H1 (cell line): ENCODE measurements around the gene B3GNT2. TPM values are rescaled to one million over a fixed set of nuclear protein-coding genes. Genes with fewer than 3 reads are reported as not detected.

Experiments
- CTCF ChIA-PET: fragments of 300-600 bp; sonication (Branson Sonifier 250); formaldehyde crosslinking; loops from one replicate; lab custom pipeline; 2021; ENCODE audit not compliant: partially characterized antibody; lab: Charles Lee
- POLR2A ChIA-PET: fragments of 300-600 bp; sonication (Branson Sonifier 250); formaldehyde crosslinking; loops from one replicate; lab custom pipeline; 2021; ENCODE audit warnings: inconsistent platforms; ENCODE audit not compliant: partially characterized antibody; lab: Charles Lee
- DNase-seq, 2 experiments: peaks; one replicate each; pipeline versions ENCODE4 v3.0.0 to v3.0.0-alpha.2; 2010 to 2022; ENCODE audit warnings: low spot score in 2 of 2, low read depth in 1 of 2, mixed read lengths in 1 of 2
- FAIRE-seq: peaks from 2 replicates; lab custom pipeline; 2011; peaks lifted over from hg19 to GRCh38; lab: Jason Lieb, UNC
- H2AFZ ChIP-seq: 2 replicates; pipeline ENCODE4 v1.8.1; 2012; ENCODE audit warnings: low read length, inconsistent platforms
- H2AK5ac ChIP-seq: 2 replicates; pipeline ENCODE4 v1.6.1; 2013; ENCODE audit warnings: low read depth, low read length
- H2BK120ac ChIP-seq: replicated peaks from 2 replicates; pipeline ENCODE3; 2013; ENCODE audit warnings: low read depth, low read length, inconsistent platforms
- H2BK12ac ChIP-seq: 2 replicates; pipeline ENCODE4 v1.6.1; 2013; ENCODE audit warnings: low read depth, low read length
- H2BK15ac ChIP-seq: 2 replicates; pipeline ENCODE4 v1.6.1; 2013; ENCODE audit warnings: low read length
- H2BK20ac ChIP-seq: 2 replicates; pipeline ENCODE4 v1.6.1; 2013; ENCODE audit warnings: low read length
- H2BK5ac ChIP-seq: 2 replicates; pipeline ENCODE4 v1.6.1; 2013; ENCODE audit warnings: low read depth, low read length
- H3K14ac ChIP-seq: 2 replicates; pipeline ENCODE4 v1.6.1; 2013; ENCODE audit warnings: inconsistent platforms; ENCODE audit not compliant: insufficient read length
- H3K18ac ChIP-seq: 2 replicates; pipeline ENCODE4 v1.6.1; 2013; ENCODE audit warnings: low read length; ENCODE audit errors: extremely low read depth
- H3K23ac ChIP-seq: 2 replicates; pipeline ENCODE4 v1.6.1; 2013; ENCODE audit warnings: inconsistent platforms; ENCODE audit not compliant: insufficient read length
- H3K23me2 ChIP-seq: 2 replicates; pipeline ENCODE4 v1.6.1; 2013; ENCODE audit warnings: low read depth, low read length
- H3K27ac ChIP-seq: 2 replicates; pipeline ENCODE4 v1.6.1; 2011; ENCODE audit warnings: low read depth, low read length, inconsistent platforms
- H3K27me3 ChIP-seq, 4 experiments: replicated peaks in 1 of 4; 1 replicate in 1 of 4; 2 replicates in 3 of 4; pipeline versions ENCODE4 v1.6.1 to v1.8.1; 2011 to 2013; ENCODE audit warnings: low read length in 3 of 4, mild to moderate bottlenecking in 3 of 4, inconsistent platforms in 2 of 4, mixed read lengths in 2 of 4, moderate library complexity in 1 of 4; ENCODE audit not compliant: control insufficient read depth in 3 of 4, insufficient read depth in 3 of 4; ENCODE audit errors: extremely low read depth in 1 of 4
- H3K36me3 ChIP-seq, 4 experiments: 2 replicates each; pipeline versions ENCODE4 v1.6.1 to v1.8.1; 2011 to 2013; ENCODE audit warnings: mild to moderate bottlenecking in 4 of 4, low read length in 3 of 4, moderate library complexity in 2 of 4, control low read depth in 1 of 4, inconsistent platforms in 1 of 4; ENCODE audit not compliant: insufficient read depth in 4 of 4, control insufficient read depth in 2 of 4
- H3K4ac ChIP-seq: replicated peaks from 2 replicates; pipeline ENCODE3; 2013; ENCODE audit warnings: low read length, low read depth, mixed read lengths, inconsistent platforms; ENCODE audit not compliant: insufficient read length
- H3K4me1 ChIP-seq, 4 experiments: replicated peaks in 1 of 4; 1 replicate in 1 of 4; 2 replicates in 3 of 4; pipeline versions ENCODE4 v1.6.1 to v1.8.1; 2011 to 2013; ENCODE audit warnings: low read length in 3 of 4, inconsistent platforms in 2 of 4, mixed read lengths in 1 of 4; ENCODE audit not compliant: insufficient read depth in 4 of 4, control insufficient read depth in 3 of 4
- H3K4me2 ChIP-seq, 2 experiments: 2 replicates each; pipeline versions ENCODE4 v1.6.1 to v1.8.1; 2011 to 2013; ENCODE audit warnings: low read depth in 2 of 2, low read length in 2 of 2, control low read depth in 1 of 2, inconsistent platforms in 1 of 2, mild to moderate bottlenecking in 1 of 2; ENCODE audit not compliant: insufficient read depth in 1 of 2
- H3K4me3 ChIP-seq, 4 experiments: fragments of 200-600, 300-600 bp in 1 of 4; sonication (generic), shearing (Covaris generic), sonication (Bioruptor Twin) in 1 of 4; 2 replicates each; pipeline versions ENCODE4 v1.5.1 to v1.8.1; 2011 to 2016; ENCODE audit warnings: low read length in 4 of 4, low read depth in 3 of 4, control low read depth in 2 of 4, inconsistent platforms in 2 of 4, mild to moderate bottlenecking in 2 of 4, mixed read lengths in 1 of 4, moderate library complexity in 1 of 4; ENCODE audit not compliant: insufficient read depth in 2 of 4; ENCODE audit errors: extremely low read depth in 1 of 4
- H3K56ac ChIP-seq: replicated peaks from 2 replicates; pipeline ENCODE3; 2013; ENCODE audit warnings: low read depth, mild to moderate bottlenecking, mixed read lengths, low read length, inconsistent platforms; ENCODE audit not compliant: insufficient read length
- H3K79me1 ChIP-seq: 2 replicates; pipeline ENCODE4 v1.6.1; 2013; ENCODE audit warnings: low read depth, low read length, control low read depth
- H3K79me2 ChIP-seq, 2 experiments: 2 replicates each; pipeline versions ENCODE4 v1.6.1 to v1.8.1; 2012 to 2013; ENCODE audit warnings: low read length in 2 of 2, mild to moderate bottlenecking in 2 of 2, inconsistent platforms in 1 of 2; ENCODE audit not compliant: insufficient read depth in 2 of 2, control insufficient read depth in 1 of 2
- H3K9ac ChIP-seq, 4 experiments: replicated peaks in 1 of 4; 1 replicate in 1 of 4; 2 replicates in 3 of 4; pipeline versions ENCODE4 v1.6.1 to v1.8.1; 2011 to 2013; ENCODE audit warnings: low read depth in 3 of 4, low read length in 3 of 4, control low read depth in 2 of 4, mild to moderate bottlenecking in 2 of 4, moderate library complexity in 2 of 4, inconsistent platforms in 1 of 4; ENCODE audit errors: extremely low read depth in 1 of 4
- H3K9me3 ChIP-seq, 2 experiments: 2 replicates each; pipeline versions ENCODE4 v1.6.1 to v1.8.1; 2012 to 2013; ENCODE audit warnings: mild to moderate bottlenecking in 2 of 2, moderate library complexity in 2 of 2, control low read depth in 1 of 2, inconsistent platforms in 1 of 2, low read depth in 1 of 2, low read length in 1 of 2, mixed read lengths in 1 of 2; ENCODE audit not compliant: insufficient read depth in 2 of 2
- H4K20me1 ChIP-seq, 2 experiments: replicated peaks in 1 of 2; 2 replicates each; pipeline versions ENCODE3 to v1.8.1; 2011 to 2013; ENCODE audit warnings: inconsistent platforms in 2 of 2, low read length in 2 of 2, mild to moderate bottlenecking in 1 of 2; ENCODE audit not compliant: insufficient read depth in 2 of 2, control insufficient read depth in 1 of 2
- H4K5ac ChIP-seq: 2 replicates; pipeline ENCODE4 v1.6.1; 2013; ENCODE audit warnings: low read length, low read depth, mixed read lengths, inconsistent platforms; ENCODE audit not compliant: insufficient read length
- H4K8ac ChIP-seq: 2 replicates; pipeline ENCODE4 v1.8.0; 2013; ENCODE audit warnings: mild to moderate bottlenecking, moderate library complexity, low read length, inconsistent platforms; ENCODE audit not compliant: insufficient read depth; ENCODE audit errors: extremely low read depth
- H4K91ac ChIP-seq: replicated peaks from 2 replicates; pipeline ENCODE3; 2013; ENCODE audit warnings: low read length, mixed read lengths, inconsistent platforms; ENCODE audit not compliant: insufficient read length
- BACH1 ChIP-seq: IDR thresholded peaks from 2 replicates; pipeline ENCODE4 v1.6.1; 2012; ENCODE audit warnings: low read length, improper control_type of control experiment
- CBX5 ChIP-seq: fragments of 300-800, 300-1000 bp; sonication (generic); IDR thresholded peaks from 2 replicates; pipeline ENCODE4 v1.7.1; 2016; ENCODE audit warnings: antibody characterized with exemption, low read length, low read depth
- CBX8 ChIP-seq: fragments of 300-800, 300-1000 bp; sonication (generic); IDR thresholded peaks from 2 replicates; pipeline ENCODE4 v1.7.1; 2016; ENCODE audit warnings: low read depth, low read length, borderline replicate concordance
- CHD1 ChIP-seq: IDR thresholded peaks from 2 replicates; pipeline ENCODE4 v1.6.1; 2012; ENCODE audit warnings: low read depth, low read length, improper control_type of control experiment
- CHD2 ChIP-seq: IDR thresholded peaks from 2 replicates; pipeline ENCODE4 v1.6.1; 2012; ENCODE audit warnings: low read length, improper control_type of control experiment
- GTF2F1 ChIP-seq: IDR thresholded peaks from 2 replicates; pipeline ENCODE4 v1.6.1; 2012; ENCODE audit warnings: low read depth, low read length, improper control_type of control experiment, borderline replicate concordance
- MAFK ChIP-seq: IDR thresholded peaks from 2 replicates; pipeline ENCODE4 v1.6.1; 2012; ENCODE audit warnings: low read depth, mild to moderate bottlenecking, improper control_type of control experiment, low read length
- POLR2AphosphoS5 ChIP-seq: IDR thresholded peaks from 2 replicates; pipeline ENCODE4 v1.6.1; 2011; ENCODE audit warnings: low read depth, low read length
- RAD21 ChIP-seq, 2 experiments: IDR thresholded peaks in 1 of 2; conservative IDR thresholded peaks in 1 of 2; 2 replicates each; pipeline ENCODE4 v1.6.1; 2011; ENCODE audit warnings: low read depth in 2 of 2, low read length in 2 of 2, improper control_type of control experiment in 1 of 2, inconsistent platforms in 1 of 2, mild to moderate bottlenecking in 1 of 2, moderate library complexity in 1 of 2
- SAP30 ChIP-seq: fragments of 300-600 bp; sonication (generic); IDR thresholded peaks from 2 replicates; pipeline ENCODE4 v1.7.1; 2012; ENCODE audit warnings: low read length, moderate library complexity, mild to moderate bottlenecking, inconsistent platforms; ENCODE audit not compliant: insufficient read depth, insufficient replicate concordance
- SIN3A ChIP-seq, 2 experiments: IDR thresholded peaks in 1 of 2; conservative IDR thresholded peaks in 1 of 2; 2 replicates each; pipeline ENCODE4 v1.6.1; 2011 to 2012; ENCODE audit warnings: low read length in 2 of 2, improper control_type of control experiment in 1 of 2, low read depth in 1 of 2, mild to moderate bottlenecking in 1 of 2
- SIRT6 ChIP-seq: IDR thresholded peaks from one replicate; pipeline ENCODE4 v1.7.1; 2012; ENCODE audit warnings: low read length, inconsistent platforms
- SP4 ChIP-seq: IDR thresholded peaks from 2 replicates; pipeline ENCODE4 v1.6.1; 2012; ENCODE audit warnings: low read length, inconsistent platforms
- SRF ChIP-seq: IDR thresholded peaks from 2 replicates; pipeline ENCODE4 v1.6.1; 2011; ENCODE audit warnings: mild to moderate bottlenecking, low read depth, low read length, moderate library complexity
- YY1 ChIP-seq: IDR thresholded peaks from 2 replicates; pipeline ENCODE4 v1.6.1; 2011; ENCODE audit warnings: low read depth, mild to moderate bottlenecking, low read length
- WGBS, 2 experiments: shearing (Covaris generic) in 1 of 2; methylation state at CpG; one replicate each; pipeline versions ENCODE4 v1.1.6 to v1.1.7; 2013 to 2015; ENCODE audit warnings: low lambda C conversion rate in 2 of 2, mixed read lengths in 2 of 2, inconsistent platforms in 1 of 2, low coverage in 1 of 2, missing lambda C conversion rate in 1 of 2; ENCODE audit not compliant: insufficient replicate concordance in 2 of 2, insufficient coverage in 1 of 2, insufficient read length in 1 of 2; ENCODE audit errors: extremely low coverage in 1 of 2, missing lambda C conversion rate in 1 of 2; 5-methylcytosine and 5-hydroxymethylcytosine counted together
- polyA plus RNA-seq, 7 experiments: library from polyadenylated mRNA; depleted of rRNA in 3 of 7; stranded (reverse) in 5 of 7; unstranded in 2 of 7; fragments of >200 nt in 5 of 7; fragments of 200-250 nt in 2 of 7; gene quantifications; 1 replicate in 5 of 7; 2 replicates in 1 of 7; 4 replicates in 1 of 7; pipeline versions ENCODE4 v1.2.1 to v1.2.3, GENCODE V29; 2011 to 2013; ENCODE audit warnings: missing spikeins in 2 of 7, mixed read lengths in 2 of 7
- total RNA-seq: library from RNA; stranded (reverse); fragmentation: NEBNext Ultra II Directional; extraction: Animal tissue kit (Norgen Biotek cat#: 25700); gene quantifications from 2 replicates; pipeline ENCODE4 v1.2.1, GENCODE V29; 2021

Gene B3GNT2
- total and polyA plus RNA-seq, 2 of the 8 experiments (the other 6 are each of a cell fraction or from before 2014, with no cell fraction given), result 20.1 to 40.8 TPM

- Histone ChIP-seq H3K9ac (no peak overlapping the region), H3K23ac (no peak overlapping the region), H3K14ac (no peak overlapping the region), H3K23me2 (no peaks in the 10 kb centered on the region), H3K56ac (no peak overlapping the region), H3K79me1 (peaks cover 23% of the 10 kb centered on the region), H4K5ac (no peak overlapping the region), H4K91ac (no peak overlapping the region), H2AFZ (no peak overlapping the region), H3K4ac (no peak overlapping the region), H2BK120ac (no peak overlapping the region), H2BK5ac (no peak overlapping the region), H3K18ac (no peak overlapping the region), H2BK12ac (no peak overlapping the region), H3K27ac (no peak overlapping the region), H3K27me3 (no peaks in the 10 kb centered on the region), H4K8ac (no peak overlapping the region; the same call in 1 of the 2 replicates), H3K4me1 (peaks cover 4 to 24% (median 21%) of the 10 kb centered on the region in 4 experiments), H3K9me3 (no peaks in the 10 kb centered on the region), H2AK5ac (no peak overlapping the region), H2BK20ac (no peak overlapping the region), H3K36me3 (no peaks in the 10 kb centered on the region), H3K79me2 (peaks cover 89 to 100% of the 10 kb centered on the region in 2 experiments), H4K20me1 (peaks cover 55 to 56% of the 10 kb centered on the region in 2 experiments), H3K4me3 (no peak overlapping the region), H2BK15ac (no peak overlapping the region), H3K4me2 (no peak overlapping the region)
- DNase-seq, result no peak
- ChIA-PET POLR2A (interaction anchor here (0.6 kb wide), 1 partner anchor 925 kb away, joined by 3 read pairs; no protein-coding TSS in a partner anchor), CTCF (interaction anchor here (0.7 to 1.4 kb wide), 2 partner anchors 11 to 92 kb away, joined by 3 read pairs; no protein-coding TSS in a partner anchor)
- 87% methylated on average over 14 of the region's 14 CpGs; no CpG with 5 or more reads in 1 of the 2 experiments for WGBS, 2 experiments
- FAIRE-seq, result no peak
- TF ChIP-seq CHD1 (no peak), SIRT6 (no peak), CHD2 (no peak), CBX5 (no peak), SIN3A (conservative IDR thresholded peaks at IDR 0.05 in 1 of 2, IDR thresholded peaks at IDR 0.05 in 1 of 2; ENCODE audit: low read depth in 1 of 2, low read length in 2 of 2) (no peak), BACH1 (no peak), RAD21 (IDR thresholded peaks at IDR 0.05 in 1 of 2, conservative IDR thresholded peaks at IDR 0.05 in 1 of 2; ENCODE audit: low read depth in 2 of 2, low read length in 2 of 2) (no peak), GTF2F1 (no peak), CBX8 (no peak), SAP30 (no peak), POLR2AphosphoS5 (no peak), YY1 (no peak), MAFK (no peak), SP4 (no peak), SRF (no peak)
Measured at GRCh38 chr2:62204998-62205496, 9.1 kb downstream of the B3GNT2 start.
